Breast epithelium (tissue), 3 donors: ENCODE measurements around the gene NIF3L1.

Experiments
- POLR2A ChIP-seq: fragments of 450-650 bp; IDR thresholded peaks from one replicate; pipeline ENCODE4 v1.6.1; 2016; ENCODE audit warnings: antibody characterized with exemption, mild to moderate bottlenecking, moderate library complexity
- POLR2AphosphoS5 ChIP-seq, 3 donors: sonication (generic); formaldehyde crosslinking; IDR thresholded peaks; one replicate each; pipeline ENCODE4 v1.6.1; 2017; ENCODE audit warnings: antibody characterized with exemption in 3 of 3
- TF ChIP-seq, protein P1 (sequence below), 3 donors: fragments of 450-650 bp; IDR thresholded peaks; one replicate each; pipeline ENCODE4 v1.5.1; 2016 to 2017; ENCODE audit warnings: antibody characterized with exemption in 3 of 3, mild to moderate bottlenecking in 3 of 3, moderate library complexity in 3 of 3

- TF ChIP-seq, protein P1, sequence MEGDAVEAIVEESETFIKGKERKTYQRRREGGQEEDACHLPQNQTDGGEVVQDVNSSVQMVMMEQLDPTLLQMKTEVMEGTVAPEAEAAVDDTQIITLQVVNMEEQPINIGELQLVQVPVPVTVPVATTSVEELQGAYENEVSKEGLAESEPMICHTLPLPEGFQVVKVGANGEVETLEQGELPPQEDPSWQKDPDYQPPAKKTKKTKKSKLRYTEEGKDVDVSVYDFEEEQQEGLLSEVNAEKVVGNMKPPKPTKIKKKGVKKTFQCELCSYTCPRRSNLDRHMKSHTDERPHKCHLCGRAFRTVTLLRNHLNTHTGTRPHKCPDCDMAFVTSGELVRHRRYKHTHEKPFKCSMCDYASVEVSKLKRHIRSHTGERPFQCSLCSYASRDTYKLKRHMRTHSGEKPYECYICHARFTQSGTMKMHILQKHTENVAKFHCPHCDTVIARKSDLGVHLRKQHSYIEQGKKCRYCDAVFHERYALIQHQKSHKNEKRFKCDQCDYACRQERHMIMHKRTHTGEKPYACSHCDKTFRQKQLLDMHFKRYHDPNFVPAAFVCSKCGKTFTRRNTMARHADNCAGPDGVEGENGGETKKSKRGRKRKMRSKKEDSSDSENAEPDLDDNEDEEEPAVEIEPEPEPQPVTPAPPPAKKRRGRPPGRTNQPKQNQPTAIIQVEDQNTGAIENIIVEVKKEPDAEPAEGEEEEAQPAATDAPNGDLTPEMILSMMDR (IDR thresholded peaks at IDR 0.05) = no peak
- TF ChIP-seq POLR2AphosphoS5 (IDR thresholded peaks at IDR 0.05) = no peak
- no peak for TF ChIP-seq POLR2A
Measured at GRCh38 chr2:200909958-200910357, 20.8 kb downstream of the NIF3L1 start.
